Astrocyte of the spinal cord (primary cell): ENCODE results near the gene ALDH16A1.

Experiments used
- DNase-seq: peaks from one replicate; pipeline ENCODE4 v3.0.0; 2011; ENCODE audit warnings: low read depth, low spot score
- H3K4me3 ChIP-seq: 2 replicates; pipeline ENCODE4 v1.5.1; 2011; ENCODE audit warnings: low read depth, mild to moderate bottlenecking, low read length, moderate library complexity
- in situ Hi-C: cut with HindIII; loops from 2 replicates; pipeline ENCODE4 v1.10.0; 2017; ENCODE audit warnings: low sequenced_read_pairs
- TF ChIP-seq, protein P1 (sequence below): IDR thresholded peaks from 2 replicates; pipeline ENCODE4 v1.5.1; 2012; ENCODE audit warnings: low read depth, mild to moderate bottlenecking, low read length, inconsistent platforms

Gene ALDH16A1

DNA sequence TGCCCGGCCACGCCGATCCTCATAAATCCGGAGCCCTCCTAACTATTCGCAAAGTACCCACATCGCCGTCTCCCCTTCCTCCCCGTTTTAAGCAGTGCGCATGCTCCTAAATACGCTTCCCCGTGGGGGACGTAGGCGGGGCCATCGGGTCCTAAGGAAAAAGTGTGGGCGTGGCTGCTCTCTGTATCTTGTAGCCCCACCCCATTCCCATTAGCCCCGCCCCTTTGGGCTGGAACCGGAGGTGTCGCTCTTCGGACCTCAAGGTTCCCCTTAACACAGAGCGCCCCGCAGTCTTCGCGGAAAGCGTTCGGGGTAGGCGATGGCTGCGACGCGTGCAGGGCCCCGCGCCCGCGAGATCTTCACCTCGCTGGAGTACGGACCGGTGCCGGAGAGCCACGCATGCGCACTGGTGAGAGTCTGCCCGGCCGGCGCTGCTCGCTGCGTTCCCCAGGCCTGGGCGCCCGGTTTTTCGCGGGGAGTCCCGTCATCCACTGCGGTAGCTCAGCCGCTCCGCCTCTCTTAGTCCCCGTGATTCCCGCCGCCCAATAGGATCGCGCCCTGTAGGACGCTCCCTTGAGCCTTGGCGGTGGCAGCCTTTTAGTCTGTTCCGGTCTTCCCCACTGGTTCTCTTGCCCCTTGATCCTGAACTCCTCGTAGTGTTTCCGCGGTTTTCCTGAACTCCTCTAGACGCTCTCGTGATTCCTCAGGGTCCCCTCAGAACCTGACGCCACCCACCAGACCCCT lies at the start of gene ALDH16A1:
ALDH16A1 (plus strand) TSS at position 213 of the 744 bp plus-strand sequence; CDS start at position 320, 107 bp downstream.
- TF ChIP-seq, protein P1, sequence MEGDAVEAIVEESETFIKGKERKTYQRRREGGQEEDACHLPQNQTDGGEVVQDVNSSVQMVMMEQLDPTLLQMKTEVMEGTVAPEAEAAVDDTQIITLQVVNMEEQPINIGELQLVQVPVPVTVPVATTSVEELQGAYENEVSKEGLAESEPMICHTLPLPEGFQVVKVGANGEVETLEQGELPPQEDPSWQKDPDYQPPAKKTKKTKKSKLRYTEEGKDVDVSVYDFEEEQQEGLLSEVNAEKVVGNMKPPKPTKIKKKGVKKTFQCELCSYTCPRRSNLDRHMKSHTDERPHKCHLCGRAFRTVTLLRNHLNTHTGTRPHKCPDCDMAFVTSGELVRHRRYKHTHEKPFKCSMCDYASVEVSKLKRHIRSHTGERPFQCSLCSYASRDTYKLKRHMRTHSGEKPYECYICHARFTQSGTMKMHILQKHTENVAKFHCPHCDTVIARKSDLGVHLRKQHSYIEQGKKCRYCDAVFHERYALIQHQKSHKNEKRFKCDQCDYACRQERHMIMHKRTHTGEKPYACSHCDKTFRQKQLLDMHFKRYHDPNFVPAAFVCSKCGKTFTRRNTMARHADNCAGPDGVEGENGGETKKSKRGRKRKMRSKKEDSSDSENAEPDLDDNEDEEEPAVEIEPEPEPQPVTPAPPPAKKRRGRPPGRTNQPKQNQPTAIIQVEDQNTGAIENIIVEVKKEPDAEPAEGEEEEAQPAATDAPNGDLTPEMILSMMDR, result no peak
- peak; percentile 98 for DNase-seq
- in situ Hi-C loops, result no loop called here
- peak within 1 kb of the TSS; percentile 74 for H3K4me3 ChIP-seq

DNA sequence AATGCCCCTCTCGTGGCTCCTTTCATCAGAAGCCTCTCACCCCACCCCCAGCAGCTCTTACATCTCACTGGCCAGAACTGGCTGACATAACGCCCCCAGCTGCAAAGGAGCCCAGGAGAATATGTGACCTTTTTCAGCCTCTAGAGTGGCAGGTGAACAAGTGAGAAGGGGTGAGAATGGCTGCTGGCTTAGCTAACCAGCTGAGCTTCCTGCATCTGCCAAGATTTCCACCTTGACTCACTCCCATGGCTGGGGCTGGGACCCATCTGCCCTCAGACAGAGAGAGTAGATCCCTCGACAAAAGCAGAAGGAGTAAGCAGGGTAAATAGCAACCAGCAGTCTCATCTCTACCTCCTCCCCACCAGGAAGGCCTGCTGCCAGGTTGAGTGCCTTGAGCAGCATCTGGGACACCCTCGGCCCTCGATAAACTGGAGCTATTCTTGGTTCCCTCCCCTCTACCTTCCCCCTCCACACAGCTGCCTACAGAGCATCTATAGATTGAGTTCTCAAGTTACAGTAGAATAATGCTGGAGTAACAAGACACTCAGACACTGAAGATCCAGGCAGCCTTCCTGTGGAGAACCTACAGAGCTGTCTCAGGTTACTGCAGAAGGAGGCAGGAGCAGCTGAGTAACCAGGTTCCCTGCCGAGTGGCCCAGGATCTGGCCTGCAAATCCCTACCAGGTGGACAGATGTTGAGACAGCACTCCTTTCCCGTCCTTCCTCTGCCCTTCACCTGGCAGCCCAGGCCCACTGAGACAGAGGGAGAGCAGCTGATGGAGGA lies 49.4 kb upstream of the ALDH16A1 start:
- in situ Hi-C loops, result no loop called here
- DNase-seq, result peak; percentile 80
- H3K4me3 ChIP-seq, result no peak overlapping the region
- TF ChIP-seq, protein P1, result no peak

DNA sequence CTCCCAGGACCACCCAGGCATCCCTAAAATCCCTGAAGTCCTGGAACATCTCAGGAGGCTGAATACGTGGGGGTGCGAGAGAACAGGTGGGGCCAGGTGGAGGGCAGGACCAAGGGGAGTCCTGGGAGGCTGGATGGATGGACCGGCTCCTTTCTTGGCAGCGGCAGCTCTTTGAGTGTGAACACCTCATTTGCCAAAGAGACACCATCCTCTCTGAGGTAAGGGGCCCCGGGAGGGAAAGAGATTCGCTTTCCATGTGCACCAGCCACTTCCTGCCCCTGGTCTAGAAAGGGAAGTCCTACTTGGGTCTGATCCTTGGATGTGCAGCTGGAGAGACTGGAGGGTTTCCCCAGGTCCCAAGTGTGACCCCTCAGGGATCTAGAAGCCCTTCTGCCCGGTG lies 45.9 kb upstream of the ALDH16A1 start:
- in situ Hi-C loops, result no loop called here
- TF ChIP-seq, protein P1, result no peak
- no peak for DNase-seq
- H3K4me3 ChIP-seq, result no peak overlapping the region

DNA sequence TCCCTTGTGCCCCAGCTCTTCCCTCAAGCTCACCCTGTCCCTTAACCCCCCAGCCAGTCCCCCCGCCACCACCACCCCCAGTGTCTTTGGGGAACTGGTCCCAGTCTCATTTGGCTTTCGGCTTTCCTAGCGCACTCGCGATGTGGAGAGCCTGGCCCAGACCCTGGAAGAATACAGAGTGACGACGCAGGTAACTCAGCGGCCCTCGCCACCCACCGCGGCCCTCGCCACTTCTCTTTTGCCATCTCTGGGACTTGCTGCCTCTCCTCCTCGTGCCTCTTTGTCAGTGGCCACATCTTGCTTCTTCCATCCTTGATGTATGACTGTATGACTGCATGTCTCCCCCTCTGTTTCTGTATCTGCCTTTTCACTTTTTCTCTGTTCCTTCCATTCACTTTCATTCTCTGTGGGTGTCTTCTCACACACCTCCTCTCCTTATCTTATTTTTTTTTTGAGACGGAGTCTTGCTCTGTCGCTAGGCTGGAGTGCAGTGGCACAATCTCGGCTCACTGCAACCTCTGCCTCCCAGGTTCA lies 45.5 kb upstream of the ALDH16A1 start:
- TF ChIP-seq, protein P1, result no peak
- DNase-seq, result no peak
- H3K4me3 ChIP-seq, result no peak overlapping the region
- in situ Hi-C loops, result no loop called here

DNA sequence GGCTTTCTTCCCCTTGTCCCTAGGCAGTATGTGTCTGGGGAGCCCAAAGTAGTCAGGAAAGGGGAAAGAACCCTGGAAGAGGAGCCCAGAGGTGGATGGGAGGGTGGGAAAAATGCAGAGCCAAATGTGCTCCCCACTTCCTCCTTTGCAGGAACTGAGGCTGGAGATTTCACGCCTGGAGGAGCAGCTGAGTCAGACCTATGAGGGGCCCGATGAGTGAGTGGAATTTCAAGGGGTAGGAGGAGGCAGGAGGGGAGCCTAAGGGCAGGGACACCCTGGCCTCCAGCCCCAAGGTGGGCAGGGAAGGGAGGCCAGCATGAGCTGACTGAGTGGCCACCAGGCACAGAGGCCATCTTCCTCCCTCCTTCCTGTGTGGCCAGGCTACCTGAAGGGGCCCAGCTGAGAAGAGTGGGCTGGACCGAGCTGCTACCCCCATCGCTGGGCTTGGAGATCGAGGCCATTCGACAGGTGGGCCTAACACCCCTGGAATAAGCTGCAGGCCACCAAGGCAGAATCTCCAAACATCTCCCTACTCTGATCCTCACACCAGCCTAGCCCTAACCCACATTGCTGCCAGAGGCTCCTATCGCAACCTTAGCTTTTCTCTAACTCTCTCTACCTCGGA lies 44.1 kb upstream of the ALDH16A1 start:
- in situ Hi-C loops, result no loop called here
- DNase-seq, result no peak
- no peak overlapping the region for H3K4me3 ChIP-seq
- TF ChIP-seq, protein P1, result no peak

DNA sequence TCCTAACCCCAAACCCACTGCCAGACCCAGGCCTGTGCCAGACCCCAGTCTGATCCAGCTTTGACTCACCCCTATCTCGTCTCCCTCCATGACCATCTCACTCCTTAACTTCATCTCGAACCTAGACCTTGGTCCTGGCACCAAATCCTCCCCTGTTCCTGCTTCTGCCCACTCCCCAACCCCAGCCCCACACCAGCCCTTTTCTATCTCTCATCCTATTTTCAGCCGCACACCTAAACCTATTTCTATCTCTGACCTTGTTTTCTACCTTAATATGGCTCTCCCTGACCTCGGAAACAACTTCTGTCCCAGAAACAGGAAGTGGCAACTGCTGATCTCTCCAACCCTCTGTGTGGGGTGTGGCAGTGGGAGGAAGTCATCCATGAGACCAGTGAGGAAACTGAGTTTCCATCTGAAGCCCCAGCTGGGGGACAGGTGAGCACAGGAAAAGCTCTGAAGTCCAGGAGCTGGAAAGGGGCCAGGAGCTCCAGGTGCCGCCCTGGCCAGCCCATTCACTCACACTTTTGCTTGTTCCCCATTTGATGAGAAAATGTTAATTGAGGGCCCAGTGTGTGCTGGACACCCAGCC lies 43.5 kb upstream of the ALDH16A1 start:
- TF ChIP-seq, protein P1, result no peak
- H3K4me3 ChIP-seq, result no peak overlapping the region
- DNase-seq, result no peak
- in situ Hi-C loops, result no loop called here
